Prostate gland (tissue), 2 donors: ENCODE measurements around the gene ADAMTS7.

Experiments
- POLR2A ChIP-seq: fragments of 450-650 bp; IDR thresholded peaks from one replicate; pipeline ENCODE4 v1.6.1; 2016; ENCODE audit warnings: antibody characterized with exemption, mild to moderate bottlenecking
- POLR2AphosphoS5 ChIP-seq: sonication (generic); formaldehyde crosslinking; IDR thresholded peaks from one replicate; pipeline ENCODE4 v1.6.1; 2017; ENCODE audit warnings: antibody characterized with exemption
- TF ChIP-seq, protein P1 (sequence below), 4 experiments: fragments of 200-600 bp in 2 of 4; fragments of 450-650 bp in 2 of 4; sonication (generic) in 2 of 4; IDR thresholded peaks; 1 replicate in 3 of 4; 2 replicates in 1 of 4; pipeline ENCODE4 v1.5.1; 2016 to 2019; ENCODE audit warnings: antibody characterized with exemption in 4 of 4, mild to moderate bottlenecking in 2 of 4, moderate library complexity in 2 of 4

- TF ChIP-seq, protein P1, sequence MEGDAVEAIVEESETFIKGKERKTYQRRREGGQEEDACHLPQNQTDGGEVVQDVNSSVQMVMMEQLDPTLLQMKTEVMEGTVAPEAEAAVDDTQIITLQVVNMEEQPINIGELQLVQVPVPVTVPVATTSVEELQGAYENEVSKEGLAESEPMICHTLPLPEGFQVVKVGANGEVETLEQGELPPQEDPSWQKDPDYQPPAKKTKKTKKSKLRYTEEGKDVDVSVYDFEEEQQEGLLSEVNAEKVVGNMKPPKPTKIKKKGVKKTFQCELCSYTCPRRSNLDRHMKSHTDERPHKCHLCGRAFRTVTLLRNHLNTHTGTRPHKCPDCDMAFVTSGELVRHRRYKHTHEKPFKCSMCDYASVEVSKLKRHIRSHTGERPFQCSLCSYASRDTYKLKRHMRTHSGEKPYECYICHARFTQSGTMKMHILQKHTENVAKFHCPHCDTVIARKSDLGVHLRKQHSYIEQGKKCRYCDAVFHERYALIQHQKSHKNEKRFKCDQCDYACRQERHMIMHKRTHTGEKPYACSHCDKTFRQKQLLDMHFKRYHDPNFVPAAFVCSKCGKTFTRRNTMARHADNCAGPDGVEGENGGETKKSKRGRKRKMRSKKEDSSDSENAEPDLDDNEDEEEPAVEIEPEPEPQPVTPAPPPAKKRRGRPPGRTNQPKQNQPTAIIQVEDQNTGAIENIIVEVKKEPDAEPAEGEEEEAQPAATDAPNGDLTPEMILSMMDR (IDR thresholded peaks at IDR 0.05), result no peak
- TF ChIP-seq POLR2A (no peak), POLR2AphosphoS5 (no peak)
These were observed 76.7 kb downstream of the ADAMTS7 start for GRCh38 chr15:78734451-78735064.
